C4-2B (cell line): Measurements from ENCODE around the gene C4orf50.

Source experiments
- ZFX ChIP-seq: fragments of 450-650 bp; IDR thresholded peaks from 2 replicates; pipeline ENCODE4 v1.6.1; 2017
- TF ChIP-seq, protein P1 (sequence below): fragments of 450-650 bp; conservative IDR thresholded peaks from 2 replicates; pipeline ENCODE4 v1.5.1; 2017; ENCODE audit warnings: mild to moderate bottlenecking

DNA sequence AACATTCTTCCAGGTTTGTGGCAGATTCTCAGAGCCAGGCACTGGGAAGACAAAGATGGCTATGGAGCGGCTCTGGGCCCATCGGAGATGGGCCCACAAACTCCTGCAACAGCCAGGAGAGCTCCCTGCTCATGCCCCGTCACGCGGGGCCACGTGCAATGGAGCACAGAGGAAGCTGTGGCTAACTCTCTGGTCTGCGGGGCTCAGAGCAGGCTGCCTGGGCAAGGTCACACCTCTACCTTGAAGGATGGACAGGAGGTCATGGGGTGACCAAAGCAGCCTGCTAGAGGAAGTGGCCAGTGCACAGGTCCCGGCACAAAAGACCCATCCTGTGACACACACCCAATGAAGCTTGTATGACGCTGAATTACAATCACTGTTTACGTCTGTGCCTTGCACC lies 45.2 kb downstream of the C4orf50 start:
- TF ChIP-seq, protein P1, sequence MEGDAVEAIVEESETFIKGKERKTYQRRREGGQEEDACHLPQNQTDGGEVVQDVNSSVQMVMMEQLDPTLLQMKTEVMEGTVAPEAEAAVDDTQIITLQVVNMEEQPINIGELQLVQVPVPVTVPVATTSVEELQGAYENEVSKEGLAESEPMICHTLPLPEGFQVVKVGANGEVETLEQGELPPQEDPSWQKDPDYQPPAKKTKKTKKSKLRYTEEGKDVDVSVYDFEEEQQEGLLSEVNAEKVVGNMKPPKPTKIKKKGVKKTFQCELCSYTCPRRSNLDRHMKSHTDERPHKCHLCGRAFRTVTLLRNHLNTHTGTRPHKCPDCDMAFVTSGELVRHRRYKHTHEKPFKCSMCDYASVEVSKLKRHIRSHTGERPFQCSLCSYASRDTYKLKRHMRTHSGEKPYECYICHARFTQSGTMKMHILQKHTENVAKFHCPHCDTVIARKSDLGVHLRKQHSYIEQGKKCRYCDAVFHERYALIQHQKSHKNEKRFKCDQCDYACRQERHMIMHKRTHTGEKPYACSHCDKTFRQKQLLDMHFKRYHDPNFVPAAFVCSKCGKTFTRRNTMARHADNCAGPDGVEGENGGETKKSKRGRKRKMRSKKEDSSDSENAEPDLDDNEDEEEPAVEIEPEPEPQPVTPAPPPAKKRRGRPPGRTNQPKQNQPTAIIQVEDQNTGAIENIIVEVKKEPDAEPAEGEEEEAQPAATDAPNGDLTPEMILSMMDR, result no peak
- no peak for TF ChIP-seq ZFX
